GM12801 (cell line): ENCODE data around the gene MEGF10.

ENCODE experiments used
- CTCF ChIP-seq: IDR thresholded peaks from one replicate; pipeline ENCODE4 v1.5.1; 2011; ENCODE audit warnings: control low read depth; ENCODE audit not compliant: insufficient read length; ENCODE audit errors: extremely low read depth

Gene MEGF10

GRCh38 chr5:127377651-127378050 is 87.1 kb downstream of the MEGF10 start:
- TF ChIP-seq CTCF: no peak

GRCh38 chr5:127385936-127386335 is 95.3 kb downstream of the MEGF10 start:
- TF ChIP-seq CTCF: no peak

GRCh38 chr5:127386557-127386956 is 96.0 kb downstream of the MEGF10 start:
- no peak for TF ChIP-seq CTCF

GRCh38 chr5:127389601-127390000 is 99.0 kb downstream of the MEGF10 start:
- no peak for TF ChIP-seq CTCF

- TF ChIP-seq CTCF: no peak
Observed at GRCh38 chr5:127392762-127393161, 102.2 kb downstream of the MEGF10 start.

- no peak for TF ChIP-seq CTCF
Observed at GRCh38 chr5:127396490-127397155, 106.0 kb downstream of the MEGF10 start.

- TF ChIP-seq CTCF: no peak
Observed at GRCh38 chr5:127398508-127398907, 107.9 kb downstream of the MEGF10 start.
